ENCODE data around the gene SEMA3C.

DNA sequence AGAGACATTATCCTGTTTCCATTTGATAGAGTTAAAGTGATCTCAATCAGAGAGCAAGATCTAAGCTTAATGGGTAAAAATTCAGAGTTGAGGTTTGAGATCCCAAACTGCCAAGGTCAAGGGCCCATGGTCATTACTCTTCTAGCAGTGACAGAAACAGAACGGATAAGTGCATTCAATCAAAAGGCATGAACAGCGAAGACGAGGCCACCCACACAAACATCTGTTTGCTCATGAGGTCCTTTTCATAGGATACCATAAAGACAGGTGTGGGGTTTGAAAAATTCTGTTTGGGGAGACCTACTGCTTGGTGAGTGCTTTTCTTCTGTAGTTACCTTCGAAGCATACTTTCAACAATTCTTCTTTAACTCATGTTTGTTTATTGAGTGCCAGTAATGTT, 58.3 kb downstream of the SEMA3C start:
- TF ChIP-seq CTCF (conservative IDR thresholded peaks at IDR 0.05; ENCODE audit: low read length) = no peak
- no peak for TF ChIP-seq EZH2phosphoT487 (IDR thresholded peaks at IDR 0.05; ENCODE audit: borderline replicate concordance)

Measured in Loucy (cell line).